Esophagus muscularis mucosa (tissue), 4 donors: ENCODE data around the gene RNU1-3. TPM values are rescaled to one million over a fixed set of nuclear protein-coding genes. Genes with fewer than 3 reads are reported as not detected.
"Not testable (repeated sequence)": the region's sequence is repeated elsewhere in the genome, so short reads cannot be mapped to it uniquely, and the experiment has no call there.

ENCODE experiments used
- DNase-seq: peaks from one replicate; pipeline ENCODE4 v3.0.0-alpha.2; 2017; ENCODE audit errors: extremely low spot score
- H3K27ac ChIP-seq, 4 donors: fragments of 200-600 bp; sonication (generic); replicated peaks in 1 of 4; 1 replicate in 3 of 4; 2 replicates in 1 of 4; pipeline ENCODE4 v1.5.1; 2016 to 2019; ENCODE audit warnings: mild to moderate bottlenecking in 1 of 4
- H3K27me3 ChIP-seq, 4 donors: fragments of 200-600 bp; sonication (generic); one replicate each; pipeline versions ENCODE4 v1.5.1 to v1.6.0; 2016 to 2019
- H3K36me3 ChIP-seq, 4 donors: fragments of 200-600 bp; sonication (generic); one replicate each; pipeline ENCODE4 v1.5.1; 2016 to 2019
- H3K4me1 ChIP-seq, 4 donors: fragments of 200-600 bp; sonication (generic); one replicate each; pipeline ENCODE4 v1.5.1; 2016 to 2019
- H3K4me3 ChIP-seq, 4 donors: fragments of 200-600 bp; sonication (generic); 1 replicate in 2 of 4; 2 replicates in 2 of 4; pipeline ENCODE4 v1.5.1; 2016 to 2019; ENCODE audit warnings: mild to moderate bottlenecking in 4 of 4, moderate library complexity in 1 of 4
- H3K9me3 ChIP-seq, 4 donors: fragments of 200-600 bp; sonication (generic); 1 replicate in 3 of 4; 2 replicates in 1 of 4; pipeline ENCODE4 v1.5.1; 2016 to 2019
- EP300 ChIP-seq: sonication (generic); formaldehyde crosslinking; IDR thresholded peaks from one replicate; pipeline ENCODE4 v1.6.1; 2017; ENCODE audit warnings: antibody characterized with exemption
- POLR2A ChIP-seq: fragments of 450-650 bp; IDR thresholded peaks from one replicate; pipeline ENCODE4 v1.6.1; 2017; ENCODE audit warnings: antibody characterized with exemption, moderate library complexity, mild to moderate bottlenecking, low read depth
- POLR2AphosphoS5 ChIP-seq, 2 donors: sonication (generic); formaldehyde crosslinking; IDR thresholded peaks; one replicate each; pipeline ENCODE4 v1.6.1; 2017; ENCODE audit warnings: antibody characterized with exemption in 2 of 2
- WGBS: methylation state at CpG from one replicate; pipeline ENCODE4 v1.1.5; 2018; 5-methylcytosine and 5-hydroxymethylcytosine counted together
- intact Hi-C: fragments of 100-400 bp; cut with DNase I; formaldehyde crosslinking; loops from one replicate; pipeline ENCODE4 v1.15.1; 2023
- total RNA-seq, 4 donors: library from RNA; depleted of rRNA; stranded (reverse); fragments of >200 nt; gene quantifications; one replicate each; pipeline versions ENCODE4 v1.1.0 to v1.2.1, GENCODE V29; 2016
- TF ChIP-seq, protein P1 (sequence below), 3 experiments: fragments of 200-600 bp in 2 of 3; fragments of 450-650 bp in 1 of 3; sonication (generic) in 2 of 3; IDR thresholded peaks; one replicate each; pipeline ENCODE4 v1.5.1; 2017 to 2019; ENCODE audit warnings: antibody characterized with exemption in 3 of 3, mild to moderate bottlenecking in 2 of 3, moderate library complexity in 1 of 3

RNU1-3 gene
- total RNA-seq, 4 donors from 2014 or later, result under 0.01 TPM; not detected in 2

DNA sequence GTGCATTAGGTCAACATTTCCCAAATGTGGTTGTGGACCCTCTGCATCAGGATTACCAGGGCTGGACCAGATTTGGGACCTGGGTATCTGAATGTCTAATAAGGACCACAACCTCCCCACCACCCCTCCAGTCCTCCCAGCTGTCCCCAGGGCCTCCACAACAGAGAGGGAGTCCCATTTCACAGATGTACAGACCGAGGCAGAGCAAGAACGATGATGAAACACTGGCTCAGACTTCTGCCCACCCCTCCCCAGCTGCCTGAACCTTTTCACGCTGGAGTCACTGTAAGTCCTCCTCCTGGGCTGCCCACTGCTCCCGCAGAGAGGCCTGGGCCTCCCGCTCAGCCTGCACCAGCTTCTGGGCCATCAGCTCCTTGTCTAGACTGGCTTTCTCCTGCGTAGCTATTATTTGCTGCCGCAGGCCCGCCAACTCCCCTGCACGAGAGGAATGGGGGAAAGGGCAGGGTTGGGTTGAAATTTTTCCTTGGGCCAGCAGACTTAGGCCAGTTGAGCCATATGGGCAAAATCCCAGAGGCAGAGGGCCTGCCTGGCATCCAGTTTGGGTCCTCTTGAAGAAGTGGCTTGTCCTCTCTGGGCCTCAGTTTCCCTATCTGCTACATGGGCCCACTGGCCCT, 45.0 kb downstream of the RNU1-3 start:
- 90% methylated on average over 9 of the region's 9 CpGs for WGBS
- peaks cover 29 to 83% (median 77%) of the 10 kb centered on the region in 4 donors for H3K36me3 ChIP-seq
- not testable (repeated sequence) for H3K27ac ChIP-seq, H3K27me3 ChIP-seq, DNase-seq, H3K9me3 ChIP-seq, H3K4me1 ChIP-seq, H3K4me3 ChIP-seq
- intact Hi-C loops, result loop anchor here (2.0 kb wide), 1 partner anchor 329 kb away; no protein-coding TSS in a partner anchor

DNA sequence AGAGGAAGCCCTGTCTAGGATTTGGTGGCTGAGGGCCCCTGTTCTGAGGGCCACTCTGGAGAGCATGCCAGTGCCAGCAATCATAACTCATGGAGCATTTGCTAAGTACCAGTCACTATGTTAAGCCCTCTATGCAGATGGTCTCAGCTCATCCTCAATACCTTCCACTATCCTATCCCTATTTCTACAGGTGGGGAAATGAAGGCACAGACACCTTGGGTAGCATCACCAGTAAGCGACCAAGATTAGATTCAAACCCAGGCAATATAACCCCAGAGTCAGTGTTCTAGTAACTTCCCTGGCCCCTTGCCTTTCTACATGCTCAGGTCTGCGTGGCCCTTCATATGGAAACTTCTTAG, 45.5 kb downstream of the RNU1-3 start:
- H3K9me3 ChIP-seq, result no peaks in the 10 kb centered on the region
- WGBS, result 94% methylated on average over 2 of the region's 2 CpGs
- peaks cover 0 to 7% (median 3%) of the 10 kb centered on the region in 4 donors for H3K4me1 ChIP-seq
- H3K27me3 ChIP-seq, result no peaks in the 10 kb centered on the region
- H3K4me3 ChIP-seq, result no peak overlapping the region
- no peak overlapping the region for H3K27ac ChIP-seq
- no peak for DNase-seq
- intact Hi-C loops, result no loop called here
- H3K36me3 ChIP-seq, result peaks cover 29 to 78% (median 72%) of the 10 kb centered on the region in 4 donors
- TF ChIP-seq POLR2AphosphoS5 (IDR thresholded peaks at IDR 0.05) (no peak), EP300 (no peak), POLR2A (no peak)
- TF ChIP-seq, protein P1, sequence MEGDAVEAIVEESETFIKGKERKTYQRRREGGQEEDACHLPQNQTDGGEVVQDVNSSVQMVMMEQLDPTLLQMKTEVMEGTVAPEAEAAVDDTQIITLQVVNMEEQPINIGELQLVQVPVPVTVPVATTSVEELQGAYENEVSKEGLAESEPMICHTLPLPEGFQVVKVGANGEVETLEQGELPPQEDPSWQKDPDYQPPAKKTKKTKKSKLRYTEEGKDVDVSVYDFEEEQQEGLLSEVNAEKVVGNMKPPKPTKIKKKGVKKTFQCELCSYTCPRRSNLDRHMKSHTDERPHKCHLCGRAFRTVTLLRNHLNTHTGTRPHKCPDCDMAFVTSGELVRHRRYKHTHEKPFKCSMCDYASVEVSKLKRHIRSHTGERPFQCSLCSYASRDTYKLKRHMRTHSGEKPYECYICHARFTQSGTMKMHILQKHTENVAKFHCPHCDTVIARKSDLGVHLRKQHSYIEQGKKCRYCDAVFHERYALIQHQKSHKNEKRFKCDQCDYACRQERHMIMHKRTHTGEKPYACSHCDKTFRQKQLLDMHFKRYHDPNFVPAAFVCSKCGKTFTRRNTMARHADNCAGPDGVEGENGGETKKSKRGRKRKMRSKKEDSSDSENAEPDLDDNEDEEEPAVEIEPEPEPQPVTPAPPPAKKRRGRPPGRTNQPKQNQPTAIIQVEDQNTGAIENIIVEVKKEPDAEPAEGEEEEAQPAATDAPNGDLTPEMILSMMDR (IDR thresholded peaks at IDR 0.05), result peak in 1 of 3 experiments; percentile 30

DNA sequence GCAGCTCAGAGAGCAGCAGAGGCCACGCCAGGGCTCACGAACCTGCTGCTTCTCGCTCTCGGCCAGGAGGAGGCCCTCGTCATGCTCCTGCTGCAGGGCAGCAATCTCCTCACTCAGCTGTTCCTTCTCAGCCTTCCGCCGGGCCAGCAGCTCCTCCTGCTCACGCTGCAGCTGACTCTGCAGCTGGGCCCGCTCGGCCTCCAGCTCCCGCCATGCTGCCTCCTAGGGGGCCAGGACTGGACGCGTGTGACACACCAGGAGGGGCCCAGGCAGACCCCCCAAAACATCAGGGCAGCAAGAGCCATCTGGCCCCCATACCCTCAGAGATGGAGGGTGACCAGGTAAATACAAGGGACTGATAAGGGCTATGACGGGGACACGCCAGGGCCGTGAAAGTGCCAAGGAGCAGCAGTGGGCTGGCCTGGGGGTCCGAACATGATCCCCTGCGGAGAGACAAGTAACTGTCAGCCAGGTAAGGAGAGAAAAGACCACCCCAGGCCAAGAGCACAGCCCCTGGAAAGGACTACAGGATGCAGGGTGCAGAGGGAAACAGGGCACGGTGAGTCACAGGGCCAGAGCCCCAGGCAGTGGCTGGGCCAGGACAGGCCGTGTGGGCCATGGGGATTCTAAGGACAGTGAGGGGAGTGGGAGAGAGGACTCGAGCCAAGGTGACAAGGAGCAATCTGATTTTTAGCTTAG, 46.8 kb downstream of the RNU1-3 start:
- H3K4me3 ChIP-seq, intact Hi-C loops, H3K4me1 ChIP-seq, DNase-seq, H3K27ac ChIP-seq, H3K27me3 ChIP-seq, H3K9me3 ChIP-seq: not testable (repeated sequence)
- peaks cover 19 to 65% (median 59%) of the 10 kb centered on the region in 4 donors for H3K36me3 ChIP-seq
- 87% methylated on average over 21 of the region's 21 CpGs for WGBS

DNA sequence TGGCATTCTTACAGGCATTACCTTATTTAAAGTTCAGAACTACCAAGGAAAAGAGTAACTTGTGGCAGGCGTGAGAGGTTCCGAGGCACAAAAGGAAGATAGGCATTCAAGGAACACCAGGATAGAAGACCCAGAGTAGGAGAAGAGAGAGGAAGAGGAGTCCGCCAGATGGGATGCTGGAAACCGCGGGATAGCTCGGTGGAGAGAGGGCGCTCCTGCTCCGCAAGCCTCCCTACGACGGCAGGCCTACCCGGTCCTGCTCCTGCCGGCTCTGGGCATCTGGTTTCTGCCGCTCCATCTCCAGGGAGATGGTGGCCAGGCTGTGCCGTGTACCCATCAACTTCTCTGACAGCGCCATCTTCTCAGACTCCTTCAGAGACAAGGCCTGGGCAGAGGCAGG, 48.0 kb downstream of the RNU1-3 start:
- intact Hi-C loops, result no loop called here
- no peak overlapping the region for H3K27ac ChIP-seq
- no peak for DNase-seq
- peaks cover 10 to 52% (median 47%) of the 10 kb centered on the region in 4 donors for H3K36me3 ChIP-seq
- peaks cover 3 to 16% (median 9%) of the 10 kb centered on the region in 4 donors for H3K4me1 ChIP-seq
- no peak for TF ChIP-seq EP300
- TF ChIP-seq POLR2AphosphoS5 (IDR thresholded peaks at IDR 0.05), result no peak
- TF ChIP-seq, protein P1 (IDR thresholded peaks at IDR 0.05), result no peak
- TF ChIP-seq POLR2A, result no peak
- no peaks in the 10 kb centered on the region for H3K9me3 ChIP-seq
- H3K27me3 ChIP-seq, result no peaks in the 10 kb centered on the region
- no peak overlapping the region for H3K4me3 ChIP-seq
- 80% methylated on average over 15 of the region's 15 CpGs for WGBS

DNA sequence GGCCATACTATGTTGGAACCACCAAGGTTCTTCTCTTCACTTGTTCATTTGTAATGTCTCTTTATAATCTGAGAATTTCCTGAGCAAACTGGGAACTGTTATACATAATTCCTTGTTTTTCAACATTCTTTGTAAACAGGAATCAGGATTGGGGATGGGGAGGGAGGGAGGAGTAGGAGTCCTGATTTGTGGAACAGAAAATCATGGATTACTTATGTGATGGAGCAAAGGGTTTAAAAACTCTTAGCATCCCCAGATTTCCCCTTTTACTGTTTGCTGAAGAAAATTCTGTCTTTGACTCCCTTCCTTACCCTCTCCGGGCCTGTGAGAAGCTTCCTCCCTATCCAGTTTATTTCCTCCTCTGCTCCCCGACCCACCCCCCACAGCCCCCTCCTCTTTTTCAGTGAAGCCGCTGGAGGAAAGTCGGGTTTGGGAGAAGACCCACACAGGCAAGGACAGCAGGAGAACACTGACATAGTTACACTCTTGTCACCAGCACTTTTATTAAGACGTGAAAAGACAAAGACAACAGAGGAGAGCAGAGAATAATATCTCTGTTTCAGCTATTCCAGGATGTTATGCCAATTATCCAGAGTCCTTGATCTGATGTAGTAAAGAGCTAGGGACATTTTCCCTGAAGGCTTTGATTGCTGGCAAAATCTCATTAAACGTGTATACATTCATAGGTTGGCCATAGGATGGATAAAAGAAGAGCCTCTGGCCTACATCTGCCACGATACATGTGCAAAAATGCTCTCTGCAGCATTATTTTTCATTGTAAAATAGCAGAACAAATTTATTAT, 48.8 kb downstream of the RNU1-3 start:
- no peak overlapping the region for H3K27ac ChIP-seq
- H3K4me1 ChIP-seq, result peaks cover 5 to 19% (median 11%) of the 10 kb centered on the region in 4 donors
- TF ChIP-seq, protein P1 (IDR thresholded peaks at IDR 0.05), result no peak
- TF ChIP-seq EP300, result no peak
- intact Hi-C loops, result no loop called here
- no peaks in the 10 kb centered on the region for H3K9me3 ChIP-seq
- no peak for DNase-seq
- WGBS, result 70% methylated on average over 7 of the region's 7 CpGs
- peaks cover 7 to 45% (median 39%) of the 10 kb centered on the region in 4 donors for H3K36me3 ChIP-seq
- no peak overlapping the region for H3K4me3 ChIP-seq
- no peaks in the 10 kb centered on the region for H3K27me3 ChIP-seq
